ENCODE results near the gene CERS6.

CERS6 gene

DNA sequence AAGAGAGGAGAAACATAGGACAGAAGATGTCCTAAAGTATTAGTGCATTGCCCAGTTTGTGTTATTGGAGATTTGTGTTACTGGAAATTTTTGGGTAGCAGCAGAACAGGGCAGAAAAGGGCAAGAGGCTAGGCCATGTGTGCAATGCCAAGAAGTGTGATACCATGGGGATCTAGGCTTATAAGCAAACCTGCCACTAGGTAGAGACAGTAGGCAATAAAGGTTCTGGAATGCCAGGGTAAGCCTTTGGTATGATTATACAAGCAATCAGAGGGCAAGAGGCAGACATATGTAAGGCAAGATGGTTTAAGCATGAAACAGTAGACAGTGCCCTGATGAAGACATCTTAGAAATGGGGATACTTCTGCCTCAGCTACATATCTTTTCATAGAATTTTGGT is 12.3 kb upstream of the CERS6 start:
- no peak for DNase-seq (ENCODE audit: low read depth)

GRCh38 chr2:168445960-168446359 is 10.1 kb upstream of the CERS6 start:
- DNase-seq (ENCODE audit: low read depth), result no peak

- no peak for DNase-seq (ENCODE audit: low read depth)
Measured at GRCh38 chr2:168448980-168449379, 7.1 kb upstream of the CERS6 start.

- no peak for DNase-seq (ENCODE audit: low read depth)
Measured at GRCh38 chr2:168449419-168449818, 6.7 kb upstream of the CERS6 start.

- DNase-seq (ENCODE audit: low read depth), result no peak
Measured at GRCh38 chr2:168450171-168450570, 5.9 kb upstream of the CERS6 start.

DNA sequence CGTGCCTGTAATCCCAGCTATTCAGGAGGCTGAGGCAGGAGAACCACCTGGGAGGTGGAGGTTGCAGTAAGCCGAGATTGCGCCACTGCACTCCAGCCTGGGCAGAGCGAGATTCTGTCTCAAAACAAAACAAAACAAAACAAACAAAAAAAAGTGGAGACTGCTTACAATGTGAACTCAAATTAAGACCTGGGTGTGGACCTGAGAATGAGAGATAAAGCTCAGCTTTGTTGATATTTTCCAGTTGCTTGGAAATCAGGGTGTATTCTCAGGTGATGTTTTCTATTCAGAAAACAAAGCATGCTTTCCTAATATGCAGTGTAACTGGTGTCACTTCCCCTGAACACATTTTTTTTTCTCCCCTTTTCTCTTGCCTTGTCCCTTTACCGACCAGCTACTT is 5.3 kb upstream of the CERS6 start:
- no peak for DNase-seq (ENCODE audit: low read depth)

DNA sequence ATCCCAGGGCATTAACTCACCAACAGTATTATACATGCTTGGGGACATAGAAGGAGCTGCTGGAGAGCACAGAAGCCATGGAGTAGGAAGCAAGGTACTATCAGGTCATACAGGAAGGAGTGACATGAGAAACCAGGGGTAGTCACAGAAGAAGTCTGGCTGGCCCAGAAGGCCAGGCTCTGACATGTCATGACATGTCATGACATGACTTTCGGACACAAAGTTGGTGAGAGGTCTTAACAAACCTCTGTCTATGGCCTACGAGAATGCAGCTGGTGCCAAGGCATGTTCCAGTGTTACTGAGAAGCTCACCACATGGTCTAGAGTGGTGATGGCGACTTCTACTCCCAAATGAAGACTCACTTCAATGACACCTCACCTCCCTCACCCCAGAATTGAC is 3.3 kb upstream of the CERS6 start:
- DNase-seq (ENCODE audit: low read depth), result no peak

GRCh38 chr2:168453404-168453803 is 2.7 kb upstream of the CERS6 start:
- no peak for DNase-seq (ENCODE audit: low read depth)

- DNase-seq (ENCODE audit: low read depth), result no peak
Measured at GRCh38 chr2:168454737-168455644, 1.1 kb upstream of the CERS6 start.

DNA sequence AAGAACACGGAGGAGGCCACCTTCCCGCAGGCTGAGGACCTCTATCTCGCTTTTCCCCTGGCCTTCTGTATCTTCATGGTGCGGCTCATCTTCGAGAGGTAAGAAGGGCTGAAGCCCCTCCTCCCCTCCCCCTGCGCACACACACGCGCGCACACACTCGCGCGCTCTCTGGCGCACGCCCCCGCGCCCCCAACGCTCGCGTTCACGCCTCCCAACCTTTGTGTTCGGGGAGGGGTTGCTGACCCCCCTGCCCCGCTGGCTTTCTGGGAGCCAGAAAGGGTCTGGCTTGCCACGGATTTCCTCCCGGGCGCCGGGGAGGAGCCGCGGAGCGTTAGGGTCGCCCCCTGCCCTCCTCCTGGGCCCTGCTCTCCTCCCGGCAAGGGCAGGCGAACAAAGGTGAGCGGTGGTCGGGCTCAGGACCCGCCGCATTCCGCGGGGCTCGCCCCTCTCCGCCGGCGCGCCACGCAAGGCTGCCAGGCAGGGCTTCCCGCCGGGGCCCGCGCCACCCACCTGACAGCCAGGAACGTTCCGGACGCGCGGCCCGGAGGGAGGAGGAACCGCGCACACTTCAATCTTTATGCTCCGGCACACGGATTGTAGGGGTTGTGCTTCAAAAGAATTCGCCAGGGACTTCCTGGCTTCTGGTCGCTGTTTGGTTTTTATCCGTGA is 583 bp downstream of the CERS6 start:
- DNase-seq (ENCODE audit: low read depth), result no peak

- no peak for DNase-seq (ENCODE audit: low read depth)
Measured at GRCh38 chr2:168457190-168457895, 1.3 kb downstream of the CERS6 start.

GRCh38 chr2:168458139-168458538 is 2.1 kb downstream of the CERS6 start:
- no peak for DNase-seq (ENCODE audit: low read depth)

DNA sequence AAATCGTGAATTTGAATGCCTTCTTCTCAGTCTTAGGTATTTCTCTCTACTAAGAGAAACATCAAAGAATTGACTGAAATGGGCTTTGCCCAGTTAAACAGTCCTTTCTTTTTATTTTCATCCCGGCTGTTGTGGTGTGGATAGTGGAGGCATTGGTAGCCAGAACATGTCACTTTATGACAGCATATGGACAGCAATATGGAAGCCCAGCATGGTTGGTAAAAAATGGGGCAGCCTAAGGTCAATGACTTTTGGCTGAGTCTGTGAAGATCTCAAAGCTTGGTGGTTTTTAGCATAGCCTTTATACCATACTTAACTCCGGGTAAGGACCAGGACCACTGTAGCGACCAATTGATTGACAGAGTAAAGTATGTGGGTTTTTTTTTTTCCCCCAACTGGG is 3.2 kb downstream of the CERS6 start:
- no peak for DNase-seq (ENCODE audit: low read depth)

GRCh38 chr2:168460571-168460970 is 4.5 kb downstream of the CERS6 start:
- no peak for DNase-seq (ENCODE audit: low read depth)

GRCh38 chr2:168461178-168461941 is 5.3 kb downstream of the CERS6 start:
- no peak for DNase-seq (ENCODE audit: low read depth)

- no peak for DNase-seq (ENCODE audit: low read depth)
Measured at GRCh38 chr2:168461942-168462331, 5.9 kb downstream of the CERS6 start.

DNA sequence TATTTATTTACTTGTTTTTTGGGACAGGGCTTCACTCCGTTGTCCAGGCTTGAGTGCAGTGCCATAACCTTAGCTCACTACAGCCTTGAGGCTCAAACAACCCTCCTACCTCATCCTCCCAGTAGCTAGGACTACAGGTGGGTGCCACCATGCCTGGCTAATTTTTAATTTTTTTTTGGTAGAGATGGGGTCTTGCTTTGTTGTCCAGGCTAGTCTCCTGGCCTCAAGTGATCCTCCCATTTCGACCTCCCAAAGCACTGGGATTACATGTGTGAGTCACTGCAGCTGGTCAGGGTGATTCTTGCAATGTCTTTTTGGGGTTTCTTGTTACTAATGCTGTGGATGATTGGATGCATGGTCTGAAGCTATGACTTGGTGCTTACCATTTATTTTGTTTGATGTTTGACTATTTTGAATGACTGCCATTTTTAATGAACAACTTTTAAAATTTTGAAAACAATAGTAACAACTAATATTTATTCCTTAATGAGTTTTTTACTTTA is 6.5 kb downstream of the CERS6 start:
- no peak for DNase-seq (ENCODE audit: low read depth)

DNA sequence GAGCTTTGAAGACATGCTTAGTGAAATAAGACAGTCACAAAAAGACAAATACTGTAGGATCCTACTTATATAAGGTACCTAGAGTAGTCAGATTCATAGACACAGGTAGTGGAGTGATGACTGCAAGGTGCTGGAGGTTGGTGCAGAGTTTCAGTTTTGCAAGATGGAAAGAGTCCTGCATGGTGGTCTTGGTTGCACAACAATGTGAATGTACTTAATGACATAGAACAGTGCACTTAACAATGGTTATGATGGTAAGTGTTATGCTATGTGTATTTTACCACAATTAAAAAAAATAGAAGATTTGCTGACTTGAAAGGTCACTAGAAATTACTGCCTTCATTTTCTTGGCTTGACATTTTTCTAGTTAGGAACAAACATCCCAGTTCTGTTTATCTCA is 9.5 kb downstream of the CERS6 start:
- no peak for DNase-seq (ENCODE audit: low read depth)

GRCh38 chr2:168466190-168466737 is 10.2 kb downstream of the CERS6 start:
- no peak for DNase-seq (ENCODE audit: low read depth)

DNA sequence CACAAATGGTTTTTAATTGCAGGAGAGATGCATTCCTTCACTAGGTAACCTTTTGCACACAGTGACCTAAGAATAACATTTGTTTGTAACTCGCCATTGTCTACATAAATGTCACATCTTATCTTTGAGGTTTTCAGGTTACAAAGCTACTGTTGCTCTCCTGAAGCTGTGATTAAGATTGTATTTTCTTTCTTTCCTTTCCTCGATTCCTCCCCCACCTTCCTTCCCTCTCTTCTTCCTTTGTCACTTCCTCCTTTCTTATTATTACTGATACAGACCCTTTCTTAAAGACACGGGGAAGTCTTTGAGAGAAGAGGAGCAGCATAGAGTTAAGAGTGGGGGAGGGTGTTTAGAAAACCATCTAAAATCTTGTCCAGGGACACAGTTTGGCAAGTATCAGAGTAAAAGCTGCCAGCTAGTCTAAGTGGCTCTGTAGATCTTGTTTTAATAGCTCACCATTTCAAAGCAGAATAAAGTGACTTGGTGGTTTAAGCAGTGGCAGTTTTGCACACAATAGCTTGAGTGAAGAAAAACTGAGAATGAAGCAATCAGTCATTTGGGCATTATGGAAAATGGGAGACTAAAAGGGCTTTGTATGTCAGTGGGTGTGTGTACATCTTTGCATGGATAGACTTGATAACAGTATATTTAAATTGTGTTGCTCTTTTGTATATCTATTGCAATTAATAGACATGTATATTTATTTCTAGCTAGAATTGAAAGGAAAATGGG is 10.9 kb downstream of the CERS6 start:
- DNase-seq (ENCODE audit: low read depth), result no peak

DNA sequence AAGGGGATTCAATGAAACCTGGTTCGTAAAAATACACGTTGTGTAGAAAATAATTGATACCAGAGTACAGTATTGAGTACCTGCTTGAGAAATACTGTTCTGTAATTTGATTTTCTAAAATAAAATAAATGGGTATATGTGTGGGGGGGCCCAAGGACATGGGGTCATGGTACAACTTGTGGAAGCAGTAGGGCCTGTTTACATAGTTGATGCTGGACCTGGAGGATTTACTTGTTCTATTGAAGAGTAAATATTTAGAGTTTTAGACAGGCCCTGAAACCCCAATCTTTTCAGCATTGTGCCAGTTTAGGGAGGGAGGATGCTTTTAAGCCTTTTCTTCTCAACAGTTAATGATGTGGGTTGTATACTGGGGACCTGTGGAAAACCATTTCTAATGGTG is 11.7 kb downstream of the CERS6 start:
- DNase-seq (ENCODE audit: low read depth), result no peak
